ENCODE data around the gene PGGHG. TPM values are rescaled to one million over a fixed set of nuclear protein-coding genes. Genes with fewer than 3 reads are reported as not detected.
A peak's percentile ranks its signal among the peaks of the same experiment; 100 is the strongest.
"Not testable (repeated sequence)": the region's sequence is repeated elsewhere in the genome, so short reads cannot be mapped to it uniquely, and the experiment has no call there.

Gene PGGHG
- total RNA-seq, 2 donors from 2014 or later = 248 to 484 TPM

GRCh38 chr11:266676-267439 is 22.1 kb upstream of the PGGHG start:
- Histone ChIP-seq H3K4me1 (no peaks in the 10 kb centered on the region), H3K27ac (no peak overlapping the region), H3K4me3 (no peak overlapping the region), H3K9me3 (no peaks in the 10 kb centered on the region), H3K27me3 (no peaks in the 10 kb centered on the region), H3K36me3 (replicated peaks in 1 of 2; ENCODE audit: insufficient read depth in 1 of 2, low read depth in 2 of 2) (no peaks in the 10 kb centered on the region)
- intact Hi-C loops (cut with DNase I) = no loop called here
- TF ChIP-seq, protein P1, sequence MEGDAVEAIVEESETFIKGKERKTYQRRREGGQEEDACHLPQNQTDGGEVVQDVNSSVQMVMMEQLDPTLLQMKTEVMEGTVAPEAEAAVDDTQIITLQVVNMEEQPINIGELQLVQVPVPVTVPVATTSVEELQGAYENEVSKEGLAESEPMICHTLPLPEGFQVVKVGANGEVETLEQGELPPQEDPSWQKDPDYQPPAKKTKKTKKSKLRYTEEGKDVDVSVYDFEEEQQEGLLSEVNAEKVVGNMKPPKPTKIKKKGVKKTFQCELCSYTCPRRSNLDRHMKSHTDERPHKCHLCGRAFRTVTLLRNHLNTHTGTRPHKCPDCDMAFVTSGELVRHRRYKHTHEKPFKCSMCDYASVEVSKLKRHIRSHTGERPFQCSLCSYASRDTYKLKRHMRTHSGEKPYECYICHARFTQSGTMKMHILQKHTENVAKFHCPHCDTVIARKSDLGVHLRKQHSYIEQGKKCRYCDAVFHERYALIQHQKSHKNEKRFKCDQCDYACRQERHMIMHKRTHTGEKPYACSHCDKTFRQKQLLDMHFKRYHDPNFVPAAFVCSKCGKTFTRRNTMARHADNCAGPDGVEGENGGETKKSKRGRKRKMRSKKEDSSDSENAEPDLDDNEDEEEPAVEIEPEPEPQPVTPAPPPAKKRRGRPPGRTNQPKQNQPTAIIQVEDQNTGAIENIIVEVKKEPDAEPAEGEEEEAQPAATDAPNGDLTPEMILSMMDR (IDR thresholded peaks at IDR 0.05) = no peak
- no peak for TF ChIP-seq POLR2A (IDR thresholded peaks at IDR 0.05)
- no peak for ATAC-seq
- 85% methylated on average over 4 to 5 of the region's 13 CpGs for WGBS, 2 donors
- DNase-seq = no peak

GRCh38 chr11:267491-267994 is 21.4 kb upstream of the PGGHG start:
- no peaks in the 10 kb centered on the region for H3K27me3 ChIP-seq
- ATAC-seq (no peak), DNase-seq (peak in 1 of 4 donors; percentile 36)
- TF ChIP-seq POLR2A (IDR thresholded peaks at IDR 0.05) = peak in 1 of 3 donors; percentile 48
- TF ChIP-seq, protein P1 (IDR thresholded peaks at IDR 0.05) = no peak
- intact Hi-C loops (cut with DNase I) = no loop called here
- peak overlapping the region in 2 of 4 donors; percentile 54 to 70 for H3K27ac ChIP-seq
- WGBS, 2 donors = 48 to 63% methylated on average over 15 to 17 of the region's 18 CpGs
- H3K9me3 ChIP-seq = no peaks in the 10 kb centered on the region
- no peak overlapping the region for H3K4me3 ChIP-seq
- no peaks in the 10 kb centered on the region for H3K36me3 ChIP-seq (replicated peaks in 1 of 2; ENCODE audit: insufficient read depth in 1 of 2, low read depth in 2 of 2)
- no peaks in the 10 kb centered on the region for H3K4me1 ChIP-seq

- H3K4me1 ChIP-seq; H3K9me3 ChIP-seq; H3K4me3 ChIP-seq; H3K36me3 ChIP-seq (replicated peaks in 1 of 2; ENCODE audit: insufficient read depth in 1 of 2, low read depth in 2 of 2); intact Hi-C loops (cut with DNase I); H3K27me3 ChIP-seq: not testable (repeated sequence)
- peak; percentile 71 for ATAC-seq
- H3K27ac ChIP-seq = peak overlapping the region in 2 of 4 donors; percentile 43 to 70
- 38 to 50% methylated on average over 16 of the region's 16 CpGs for WGBS, 2 donors
- peak in 3 of 4 donors; percentile 41 to 71 (median 52) for DNase-seq
These were observed 20.2 kb upstream of the PGGHG start for GRCh38 chr11:268716-269145.

DNA sequence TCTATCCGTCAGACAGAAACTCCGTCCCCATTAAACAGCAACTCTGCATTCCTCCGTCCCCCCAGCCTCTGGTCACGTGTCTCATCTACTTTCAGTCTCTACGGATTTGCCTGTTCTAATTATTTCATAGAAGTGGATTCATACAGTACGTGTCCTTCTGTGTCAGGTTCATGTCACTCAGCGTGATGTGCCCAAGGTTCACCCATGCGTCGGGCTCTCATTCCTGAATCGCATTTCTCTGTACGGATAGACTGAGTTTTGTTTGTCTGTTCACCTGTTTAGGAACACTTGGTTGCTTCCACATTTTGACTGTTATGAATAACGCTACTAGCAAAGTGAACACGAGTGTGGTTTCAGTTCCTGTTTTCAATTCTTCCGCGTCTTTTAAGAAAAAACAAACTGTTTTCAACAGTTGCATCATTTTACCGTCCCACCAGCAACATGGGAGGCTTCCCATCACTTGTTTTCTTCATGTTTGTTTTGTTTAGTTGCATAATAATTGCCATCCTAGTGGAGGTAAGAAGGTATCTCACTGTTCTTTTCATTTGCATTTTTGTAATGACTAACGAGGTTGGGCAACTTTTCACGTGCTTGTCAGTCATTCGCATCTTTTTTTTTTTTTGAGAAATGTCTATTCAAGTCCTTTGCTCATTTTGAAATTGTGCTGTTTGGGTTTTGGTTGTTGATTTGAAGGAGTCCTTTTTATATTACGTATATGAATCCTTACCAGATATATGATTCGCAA is 19.6 kb upstream of the PGGHG start:
- ATAC-seq (peak; percentile 41), DNase-seq (peak in 1 of 4 donors; percentile 44)
- no peaks in the 10 kb centered on the region for H3K27me3 ChIP-seq
- intact Hi-C loops (cut with DNase I) = no loop called here
- TF ChIP-seq, protein P1 (IDR thresholded peaks at IDR 0.05) = peak in 2 of 7 experiments; percentile 5 to 9
- peak in 1 of 3 donors; percentile 13 for TF ChIP-seq POLR2A (IDR thresholded peaks at IDR 0.05)
- WGBS, 2 donors = 46 to 59% methylated on average over 21 of the region's 21 CpGs
- no peaks in the 10 kb centered on the region for H3K36me3 ChIP-seq (replicated peaks in 1 of 2; ENCODE audit: insufficient read depth in 1 of 2, low read depth in 2 of 2)
- peak overlapping the region in 2 of 4 donors; percentile 43 to 70 for H3K27ac ChIP-seq
- H3K9me3 ChIP-seq = no peaks in the 10 kb centered on the region
- H3K4me1 ChIP-seq = no peaks in the 10 kb centered on the region
- no peak overlapping the region for H3K4me3 ChIP-seq

Measured in body of pancreas (tissue), 4 donors.